Lower leg skin (tissue), 4 donors: ENCODE measurements around the gene SNX30. TPM values are rescaled to one million over a fixed set of nuclear protein-coding genes. Genes with fewer than 3 reads are reported as not detected.

Source experiments
- DNase-seq, 2 donors: peaks; one replicate each; pipeline ENCODE4 v3.0.0-alpha.2; 2019; ENCODE audit warnings: low spot score in 2 of 2
- H3K4me3 ChIP-seq: fragments of 200-600 bp; sonication (generic); 2 replicates; pipeline ENCODE4 v1.5.1; 2017; ENCODE audit warnings: mild to moderate bottlenecking, low read depth; ENCODE audit not compliant: poor library complexity, severe bottlenecking
- POLR2A ChIP-seq, 2 donors: fragments of 450-650 bp; IDR thresholded peaks; one replicate each; pipeline ENCODE4 v1.6.1; 2016 to 2017; ENCODE audit warnings: antibody characterized with exemption in 2 of 2, mild to moderate bottlenecking in 1 of 2, moderate library complexity in 1 of 2
- WGBS, 2 donors: methylation state at CpG; one replicate each; pipeline ENCODE4 v1.1.5; 2018; 5-methylcytosine and 5-hydroxymethylcytosine counted together
- intact Hi-C: fragments of 100-400 bp; cut with DNase I; formaldehyde crosslinking; loops from one replicate; pipeline ENCODE4 v1.15.0; 2023; ENCODE audit warnings: low total_unique reads
- total RNA-seq, 4 donors: library from RNA; depleted of rRNA; stranded (reverse); fragments of >200 nt; gene quantifications; one replicate each; pipeline ENCODE4 v1.1.0, GENCODE V29; 2016
- TF ChIP-seq, protein P1 (sequence below), 3 donors: fragments of 450-650 bp; IDR thresholded peaks; one replicate each; pipeline ENCODE4 v1.5.1; 2016; ENCODE audit warnings: antibody characterized with exemption in 3 of 3, mild to moderate bottlenecking in 3 of 3, moderate library complexity in 2 of 3

The SNX30 gene
- total RNA-seq, 4 donors from 2014 or later, result 7.6 to 16.5 (median 13.0) TPM

GRCh38 chr9:112793213-112793810, 42.8 kb downstream of the SNX30 start:
- DNase-seq, result peak; percentile 28 to 88

DNA sequence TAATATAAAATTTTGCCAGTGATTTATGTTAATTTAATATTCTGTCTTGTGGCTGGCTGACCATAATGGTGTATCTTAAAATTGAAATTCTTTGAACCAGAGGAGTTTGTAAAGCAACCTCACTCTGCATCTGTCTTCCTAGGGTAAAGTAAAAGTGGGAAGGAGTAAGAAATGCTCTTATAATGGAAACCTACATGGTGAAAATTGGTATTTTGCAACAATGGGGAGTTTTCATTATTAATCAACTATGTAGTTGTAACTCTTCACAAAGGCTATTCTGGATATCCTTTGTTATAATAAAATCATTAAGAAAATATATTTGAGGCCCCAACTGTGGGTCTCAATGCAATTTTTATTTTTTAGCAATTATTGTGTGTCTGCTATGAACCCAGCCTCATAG, 44.2 kb downstream of the SNX30 start:
- intact Hi-C loops, result no loop called here
- no peak for DNase-seq
- H3K4me3 ChIP-seq, result no peak overlapping the region
- TF ChIP-seq, protein P1, sequence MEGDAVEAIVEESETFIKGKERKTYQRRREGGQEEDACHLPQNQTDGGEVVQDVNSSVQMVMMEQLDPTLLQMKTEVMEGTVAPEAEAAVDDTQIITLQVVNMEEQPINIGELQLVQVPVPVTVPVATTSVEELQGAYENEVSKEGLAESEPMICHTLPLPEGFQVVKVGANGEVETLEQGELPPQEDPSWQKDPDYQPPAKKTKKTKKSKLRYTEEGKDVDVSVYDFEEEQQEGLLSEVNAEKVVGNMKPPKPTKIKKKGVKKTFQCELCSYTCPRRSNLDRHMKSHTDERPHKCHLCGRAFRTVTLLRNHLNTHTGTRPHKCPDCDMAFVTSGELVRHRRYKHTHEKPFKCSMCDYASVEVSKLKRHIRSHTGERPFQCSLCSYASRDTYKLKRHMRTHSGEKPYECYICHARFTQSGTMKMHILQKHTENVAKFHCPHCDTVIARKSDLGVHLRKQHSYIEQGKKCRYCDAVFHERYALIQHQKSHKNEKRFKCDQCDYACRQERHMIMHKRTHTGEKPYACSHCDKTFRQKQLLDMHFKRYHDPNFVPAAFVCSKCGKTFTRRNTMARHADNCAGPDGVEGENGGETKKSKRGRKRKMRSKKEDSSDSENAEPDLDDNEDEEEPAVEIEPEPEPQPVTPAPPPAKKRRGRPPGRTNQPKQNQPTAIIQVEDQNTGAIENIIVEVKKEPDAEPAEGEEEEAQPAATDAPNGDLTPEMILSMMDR (IDR thresholded peaks at IDR 0.05), result no peak
- TF ChIP-seq POLR2A (IDR thresholded peaks at IDR 0.05), result no peak

More at GRCh38 chr9:112793213-112793810, 42.8 kb downstream of the SNX30 start:
- intact Hi-C loops, result no loop called here
- 71 to 77% methylated on average over 5 of the region's 5 CpGs for WGBS, 2 donors
- H3K4me3 ChIP-seq, result no peak overlapping the region
- TF ChIP-seq POLR2A (IDR thresholded peaks at IDR 0.05), result no peak
- TF ChIP-seq, protein P1 (IDR thresholded peaks at IDR 0.05), result no peak

DNA sequence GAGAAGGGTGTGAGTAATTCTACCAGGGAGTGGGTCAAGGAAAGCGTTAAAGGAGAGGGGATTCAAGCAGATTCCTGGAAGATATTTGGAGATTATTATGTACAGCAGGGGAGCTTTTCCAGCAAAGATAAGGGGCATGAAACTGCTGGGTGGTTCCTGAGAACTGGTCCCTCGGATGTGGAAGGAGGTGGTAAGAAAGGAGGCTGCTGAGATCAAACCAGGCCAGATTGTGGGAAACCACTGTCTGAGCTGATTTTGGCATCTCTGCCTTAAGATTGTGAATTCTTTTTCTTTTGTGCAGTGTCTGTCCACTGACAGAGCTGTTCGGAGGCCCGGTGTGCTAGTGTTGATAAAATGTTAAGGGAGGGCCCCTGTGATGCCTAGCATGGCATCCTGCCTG, 45.4 kb downstream of the SNX30 start:
- no peak overlapping the region for H3K4me3 ChIP-seq
- TF ChIP-seq, protein P1 (IDR thresholded peaks at IDR 0.05), result no peak
- no peak for TF ChIP-seq POLR2A (IDR thresholded peaks at IDR 0.05)
- WGBS, 2 donors, result 65 to 74% methylated on average over 4 of the region's 4 CpGs
- intact Hi-C loops, result no loop called here
- DNase-seq, result no peak

DNA sequence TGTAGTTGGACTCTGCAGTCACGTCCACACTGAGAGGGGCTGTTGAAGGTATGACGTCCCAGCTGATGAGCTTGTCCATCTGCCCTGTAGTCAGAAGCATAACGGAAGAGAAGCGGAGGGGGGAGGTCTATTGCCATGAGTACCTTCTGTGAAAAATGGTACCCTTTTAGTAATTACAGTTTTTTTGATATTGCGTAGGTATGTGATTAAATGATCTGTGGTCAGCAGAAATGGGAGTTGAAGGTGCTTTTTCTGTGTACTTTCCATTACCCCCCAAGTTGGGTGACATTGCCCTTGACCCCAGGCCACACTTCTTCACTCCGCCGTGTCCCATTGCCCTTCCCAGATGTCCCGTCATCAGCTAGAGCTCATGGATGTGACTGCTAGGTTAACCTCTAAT, 45.9 kb downstream of the SNX30 start:
- H3K4me3 ChIP-seq, result no peak overlapping the region
- intact Hi-C loops, result no loop called here
- no peak for DNase-seq
- TF ChIP-seq, protein P1 (IDR thresholded peaks at IDR 0.05), result no peak
- TF ChIP-seq POLR2A (IDR thresholded peaks at IDR 0.05), result no peak
- 92 to 93% methylated on average over 8 of the region's 8 CpGs for WGBS, 2 donors

DNA sequence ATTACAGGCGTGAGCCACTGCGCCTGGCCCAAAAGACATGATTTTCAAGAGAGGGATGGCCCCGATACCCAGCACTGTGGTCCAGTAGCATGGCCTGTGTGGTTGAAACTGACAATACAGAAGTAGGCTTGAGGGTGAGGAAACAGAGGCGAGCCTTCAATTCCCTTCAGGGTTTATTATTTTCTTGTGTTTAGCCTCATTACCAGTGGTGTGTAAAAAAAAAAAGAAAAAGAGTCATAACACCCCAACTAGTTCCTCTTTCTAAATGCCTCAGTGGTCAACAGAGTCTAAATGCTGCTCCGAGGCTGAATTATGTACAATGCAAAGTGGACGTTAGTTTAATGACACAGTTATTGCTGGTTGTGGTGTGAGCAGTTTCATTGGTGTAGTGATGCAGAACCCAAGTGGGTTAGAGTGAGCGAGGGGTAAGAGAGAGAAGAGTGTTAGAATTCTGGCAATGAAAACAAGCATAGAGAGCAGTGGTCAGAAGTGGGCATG, 58.8 kb downstream of the SNX30 start:
- intact Hi-C loops, result no loop called here
- TF ChIP-seq POLR2A (IDR thresholded peaks at IDR 0.05), result no peak
- TF ChIP-seq, protein P1 (IDR thresholded peaks at IDR 0.05), result no peak
- WGBS, 2 donors, result 88 to 89% methylated on average over 7 of the region's 7 CpGs

DNA sequence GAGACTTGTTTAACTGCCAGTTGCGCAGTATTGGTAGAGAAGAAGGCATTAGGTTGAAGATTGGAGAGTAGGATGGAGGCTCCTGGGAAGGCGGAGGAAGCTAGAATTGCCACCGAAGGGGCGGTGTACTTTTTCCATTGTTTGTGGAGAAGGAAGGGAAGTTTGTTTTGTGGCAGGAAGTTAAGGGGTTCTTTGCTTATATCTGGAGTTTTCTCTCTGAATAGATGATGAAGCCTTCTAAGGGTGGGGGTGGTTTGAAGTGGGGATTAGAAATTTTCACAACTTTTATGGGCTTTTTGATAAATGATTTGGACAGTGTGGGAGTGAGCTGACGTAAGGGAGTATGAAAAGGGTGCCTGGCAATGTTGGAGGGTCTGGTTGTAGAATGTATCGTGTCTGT, 59.3 kb downstream of the SNX30 start:
- 67 to 83% methylated on average over 6 of the region's 6 CpGs for WGBS, 2 donors
- intact Hi-C loops, result no loop called here
- H3K4me3 ChIP-seq, result no peak overlapping the region
- DNase-seq, result no peak
- TF ChIP-seq POLR2A (IDR thresholded peaks at IDR 0.05), result no peak
- TF ChIP-seq, protein P1 (IDR thresholded peaks at IDR 0.05), result no peak

More for the DNA sequence above, 58.8 kb downstream of the SNX30 start:
- no peak overlapping the region for H3K4me3 ChIP-seq
- no peak for DNase-seq
